ENCODE data around the gene EFCAB10. TPM values are rescaled to one million over a fixed set of nuclear protein-coding genes. Genes with fewer than 3 reads are reported as not detected.

Gene EFCAB10, protein sequence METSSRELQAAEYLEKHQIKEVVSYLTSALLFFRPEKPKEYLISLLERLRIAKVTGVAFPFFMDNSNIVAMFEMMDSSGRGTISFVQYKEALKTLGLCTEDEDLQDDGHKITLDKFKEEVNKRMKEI
- not detected for total RNA-seq

GRCh38 chr7:105581066-105581811, at the start of gene EFCAB10:
Gene EFCAB10 (minus strand): TSS chr7:105581493. CDS start chr7:105581463, 30 bp downstream.
- DNase-seq (ENCODE audit: low spot score): peak; percentile 40

DNA sequence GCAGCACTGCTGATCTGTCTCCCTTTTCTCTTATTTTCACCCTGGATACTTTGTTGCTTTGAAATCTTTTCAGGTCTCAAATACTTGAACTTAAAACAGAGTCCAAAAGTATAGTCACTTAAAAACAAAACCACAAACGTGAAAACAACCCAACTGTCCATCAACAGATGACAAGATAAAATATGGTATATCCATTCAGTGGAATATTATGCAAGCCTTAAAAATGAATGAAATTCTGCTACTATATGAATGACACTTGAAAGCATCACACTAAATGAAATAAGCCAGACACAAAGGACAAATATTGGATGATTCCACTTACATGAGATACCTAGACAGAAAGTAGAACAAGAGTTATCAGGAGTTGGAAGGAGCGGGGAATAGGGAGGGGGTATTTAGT, 44.7 kb upstream of the EFCAB10 start:
- no peak for DNase-seq (ENCODE audit: low spot score)

- no peak for DNase-seq (ENCODE audit: low spot score)
Measured at GRCh38 chr7:105623906-105624305, 42.6 kb upstream of the EFCAB10 start.

GRCh38 chr7:105623378-105623777, 42.1 kb upstream of the EFCAB10 start:
- DNase-seq (ENCODE audit: low spot score): no peak

- no peak for DNase-seq (ENCODE audit: low spot score)
Measured at GRCh38 chr7:105622106-105622731, 40.9 kb upstream of the EFCAB10 start.

DNA sequence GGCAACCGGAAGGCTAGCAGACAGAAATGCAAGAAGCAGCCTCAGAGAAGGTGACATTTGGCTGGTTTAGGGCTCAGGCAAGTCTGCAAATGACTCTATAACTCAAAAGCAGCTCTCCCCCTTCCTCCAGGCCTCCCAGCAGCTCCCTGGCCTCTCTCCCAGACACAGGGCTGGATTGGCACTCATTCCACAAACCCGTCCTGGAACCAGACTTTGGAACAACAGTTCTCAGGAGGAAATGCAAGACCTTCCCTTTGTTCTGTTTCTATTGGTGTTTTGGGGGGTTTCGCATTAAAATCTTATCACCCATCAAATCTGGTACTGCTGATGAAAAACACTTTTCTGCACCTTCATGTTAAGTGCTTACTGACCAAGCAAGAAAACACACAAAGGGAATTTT, 40.3 kb upstream of the EFCAB10 start:
- DNase-seq (ENCODE audit: low spot score): peak; percentile 44

DNA sequence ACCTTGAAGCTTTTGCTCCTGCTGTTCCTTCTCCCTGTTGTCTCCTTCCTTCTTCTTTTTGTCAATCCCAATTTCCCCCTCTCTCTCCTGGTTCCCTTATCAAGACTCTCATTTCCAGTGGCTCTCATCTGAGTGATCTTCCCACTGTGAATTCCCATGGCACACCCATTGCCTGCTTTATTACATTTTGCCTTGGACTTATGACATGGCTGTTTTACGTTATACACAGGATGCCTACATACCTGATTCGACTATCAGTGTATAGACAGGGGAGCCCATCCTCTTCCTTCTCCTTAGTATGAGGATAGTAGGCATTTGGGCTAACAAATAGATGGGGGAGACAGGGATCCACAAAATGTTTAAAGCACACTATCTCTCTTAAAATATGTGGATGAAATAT, 39.9 kb upstream of the EFCAB10 start:
- DNase-seq (ENCODE audit: low spot score): no peak

DNA sequence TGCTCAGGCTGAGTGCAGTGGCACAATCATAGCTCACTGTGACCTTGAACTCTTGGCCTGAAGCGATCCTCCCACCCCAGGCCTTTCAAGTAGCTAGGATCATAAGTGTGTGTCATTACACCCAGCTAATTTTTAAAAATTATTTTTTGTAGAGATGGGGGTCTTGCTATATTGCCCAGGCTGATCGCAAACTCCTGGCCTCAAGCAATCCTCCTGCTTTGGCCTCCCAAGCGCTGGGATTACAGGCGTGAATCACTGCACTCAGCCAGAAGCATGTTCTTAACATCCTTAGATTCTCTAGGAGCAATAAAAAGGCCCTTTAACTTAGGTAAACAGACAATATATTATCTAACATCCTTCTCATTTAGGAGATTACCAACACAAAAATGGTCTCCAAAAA, 38.3 kb upstream of the EFCAB10 start:
- no peak for DNase-seq (ENCODE audit: low spot score)

- no peak for DNase-seq (ENCODE audit: low spot score)
Measured at GRCh38 chr7:105618016-105618296, 36.7 kb upstream of the EFCAB10 start.

- DNase-seq (ENCODE audit: low spot score): no peak
Measured at GRCh38 chr7:105617280-105618015, 36.2 kb upstream of the EFCAB10 start.

DNA sequence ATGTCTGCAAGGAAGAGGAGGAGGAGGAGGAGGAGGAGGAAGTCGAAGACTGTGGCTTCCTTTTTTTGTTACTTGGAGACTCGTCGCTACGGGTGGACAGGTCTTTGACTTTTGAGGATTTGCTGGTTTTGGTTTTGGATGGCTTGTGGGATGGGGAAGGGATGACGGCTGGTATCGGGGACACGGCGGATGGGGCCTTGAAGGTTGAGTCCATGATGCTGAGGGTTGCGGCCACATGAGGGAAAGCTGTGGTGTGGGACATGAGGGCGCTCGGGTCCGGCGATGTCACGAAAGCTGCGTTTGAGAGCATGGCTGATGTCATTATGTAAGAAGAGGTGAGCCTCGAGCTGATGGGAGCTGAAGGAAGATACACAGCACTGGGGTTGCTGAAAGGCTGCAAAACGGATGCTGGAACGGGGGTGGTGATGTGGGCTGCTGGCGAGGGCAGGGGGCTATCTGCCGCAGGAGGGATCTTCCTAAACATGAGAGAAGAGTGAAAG, 33.1 kb upstream of the EFCAB10 start:
- DNase-seq (ENCODE audit: low spot score): no peak

DNA sequence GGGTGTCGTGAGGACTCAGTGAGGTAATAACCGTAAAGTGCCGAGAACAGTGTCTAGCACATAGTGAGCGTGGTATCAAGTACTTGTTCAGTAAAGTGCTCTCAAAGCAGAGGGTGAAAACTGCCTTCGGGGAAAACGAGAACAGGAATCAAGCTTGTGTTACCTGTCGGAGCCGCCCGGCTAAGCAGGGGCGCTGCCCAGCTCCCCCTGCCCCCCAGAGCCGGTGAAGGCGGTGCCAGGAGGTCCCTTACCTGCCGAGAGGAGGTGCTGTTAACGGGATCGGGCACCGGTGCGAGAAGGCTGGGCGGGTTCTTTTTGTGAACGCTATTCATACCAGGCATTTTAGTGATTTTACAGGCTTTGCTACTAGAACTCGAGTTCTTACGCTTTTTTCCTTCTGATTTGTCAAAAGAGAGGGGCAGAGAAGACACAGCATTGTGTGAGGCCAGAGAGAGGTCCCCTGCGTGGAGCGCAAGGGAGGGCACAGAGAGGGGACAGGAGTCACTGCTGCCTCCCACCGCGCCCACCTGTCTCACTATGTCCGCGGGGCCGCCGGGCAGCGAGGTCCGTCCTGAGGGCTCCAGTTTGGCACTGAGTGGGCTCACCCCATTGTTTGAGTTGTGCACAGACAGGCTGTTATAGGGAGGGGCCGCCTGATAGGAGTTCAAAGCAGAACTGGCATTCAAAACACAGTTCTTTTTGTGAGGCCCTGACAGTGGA, 32.5 kb upstream of the EFCAB10 start:
- no peak for DNase-seq (ENCODE audit: low spot score)

GRCh38 chr7:105612806-105613205, 31.5 kb upstream of the EFCAB10 start:
- DNase-seq (ENCODE audit: low spot score): no peak

GRCh38 chr7:105611856-105612775, 30.8 kb upstream of the EFCAB10 start:
- DNase-seq (ENCODE audit: low spot score): no peak

- DNase-seq (ENCODE audit: low spot score): no peak
Measured at GRCh38 chr7:105610165-105610930, 29.1 kb upstream of the EFCAB10 start.

- no peak for DNase-seq (ENCODE audit: low spot score)
Measured at GRCh38 chr7:105602325-105603305, 21.3 kb upstream of the EFCAB10 start.

- no peak for DNase-seq (ENCODE audit: low spot score)
Measured at GRCh38 chr7:105600720-105601550, 19.6 kb upstream of the EFCAB10 start.

GRCh38 chr7:105599551-105599950, 18.3 kb upstream of the EFCAB10 start:
- no peak for DNase-seq (ENCODE audit: low spot score)

All from mucosa of gallbladder (tissue), 1 donor.